MV-4-11 (cell line): ENCODE results near the gene NOL3.

ENCODE experiments used
- DNase-seq: peaks from one replicate; lab custom pipeline; 2025; lab: John Stamatoyannopoulos, UW

NOL3 gene

GRCh38 chr16:67206838-67207248 is 36.5 kb downstream of the NOL3 start:
- no peak for DNase-seq

- DNase-seq = no peak
These were observed 37.1 kb downstream of the NOL3 start for GRCh38 chr16:67207249-67208091.

DNA sequence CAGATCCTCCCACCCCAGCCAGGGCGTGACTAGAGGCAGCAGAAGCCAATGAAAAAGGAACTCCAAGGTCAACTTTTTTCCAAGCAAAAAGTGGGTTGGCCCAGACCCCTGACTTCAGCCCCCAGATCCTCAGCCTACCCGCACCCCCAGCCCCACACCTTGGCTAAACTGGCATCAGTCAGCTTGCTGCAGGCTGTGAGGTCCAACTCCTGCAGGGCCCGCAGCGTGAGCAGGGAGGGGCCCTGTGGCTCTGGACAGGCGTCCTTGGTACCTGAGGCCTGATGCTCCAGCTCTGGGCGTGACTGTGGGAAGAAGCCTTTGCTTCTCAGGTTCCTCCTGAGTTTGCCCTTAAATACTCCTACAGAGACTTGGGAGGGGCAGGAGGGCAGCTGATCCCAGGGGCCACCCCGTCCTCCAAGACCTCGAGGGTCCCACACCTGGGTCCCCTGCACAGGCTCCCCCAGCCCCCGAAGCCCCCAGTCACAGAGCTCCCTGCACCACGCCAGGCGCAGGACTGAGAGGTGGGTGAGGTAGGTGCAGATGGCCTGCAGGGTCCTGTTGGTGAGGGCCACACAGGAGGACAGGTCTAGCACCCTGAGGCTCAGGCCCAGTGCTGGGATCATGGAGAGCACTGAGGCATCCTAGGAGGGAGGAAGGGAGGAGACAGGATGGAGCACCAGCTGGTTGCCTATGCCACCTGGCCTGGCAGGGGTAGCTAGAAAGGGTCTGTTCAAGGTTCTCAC is 38.0 kb downstream of the NOL3 start:
- DNase-seq = no peak

GRCh38 chr16:67209565-67209964 is 39.2 kb downstream of the NOL3 start:
- no peak for DNase-seq

DNA sequence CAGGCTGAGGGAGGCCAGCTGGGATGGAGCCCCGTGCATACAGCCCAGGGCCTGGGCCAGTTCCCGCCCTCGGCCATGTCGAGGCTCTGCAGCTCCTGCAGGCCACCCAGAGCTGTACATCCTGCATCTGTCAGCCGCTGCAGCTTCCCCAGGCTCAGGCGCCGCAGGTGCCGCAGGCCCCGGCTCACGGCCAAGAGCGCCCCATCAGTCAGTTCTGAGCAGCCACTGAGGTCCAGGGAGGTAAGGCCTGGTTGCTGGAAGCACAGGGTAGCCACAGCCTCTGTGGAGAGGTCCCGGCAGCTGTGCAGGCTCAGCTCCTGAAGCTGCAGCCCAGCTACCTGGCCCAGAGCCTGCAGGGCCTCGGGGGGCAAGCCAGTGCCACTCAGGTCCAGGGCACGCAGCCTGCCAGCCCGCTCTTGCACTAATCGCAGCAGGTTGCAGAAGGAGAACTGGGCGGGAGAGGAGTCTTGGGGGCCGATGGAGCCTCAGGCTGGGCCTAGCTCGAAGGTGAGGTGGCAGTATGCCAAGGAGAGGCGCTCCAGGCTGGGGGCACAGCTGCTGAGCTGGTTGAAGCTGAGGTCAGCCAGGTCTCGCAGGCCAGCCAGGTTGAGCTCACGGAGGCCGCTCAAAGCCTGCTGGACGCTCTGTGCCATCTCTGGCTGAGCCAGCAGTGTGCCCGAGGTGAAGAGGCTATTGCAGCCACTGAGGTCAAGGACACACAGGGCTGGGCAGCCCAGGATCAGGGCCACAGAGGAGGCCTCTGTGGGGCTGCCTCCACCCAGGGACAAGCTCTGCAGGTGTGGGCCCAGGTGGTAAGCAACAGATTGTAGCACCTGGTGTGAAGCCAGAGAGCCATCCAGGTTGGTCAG is 40.0 kb downstream of the NOL3 start:
- DNase-seq = no peak

GRCh38 chr16:67211674-67212073 is 41.3 kb downstream of the NOL3 start:
- DNase-seq = no peak

DNA sequence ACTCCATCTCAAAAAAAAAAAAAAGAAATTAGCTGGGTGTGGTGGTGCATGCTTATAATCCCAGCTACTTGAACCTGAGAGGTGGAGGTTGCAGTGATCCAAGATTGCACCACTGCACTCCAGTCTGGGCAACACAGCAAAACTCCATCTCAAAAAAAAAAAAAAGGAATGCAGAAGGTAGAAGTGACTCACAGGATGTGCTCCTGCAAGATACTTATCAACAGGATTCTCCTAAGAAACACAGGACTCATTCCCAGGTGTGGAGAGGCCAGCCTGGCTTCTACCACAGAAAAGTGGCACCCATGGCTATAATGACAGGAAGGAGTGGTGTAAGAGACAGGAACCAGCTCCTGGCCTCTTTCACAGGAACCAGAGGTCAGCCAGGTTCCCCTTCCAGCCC is 42.4 kb downstream of the NOL3 start:
- no peak for DNase-seq

- no peak for DNase-seq
These were observed 43.1 kb downstream of the NOL3 start for GRCh38 chr16:67213197-67214019.

DNA sequence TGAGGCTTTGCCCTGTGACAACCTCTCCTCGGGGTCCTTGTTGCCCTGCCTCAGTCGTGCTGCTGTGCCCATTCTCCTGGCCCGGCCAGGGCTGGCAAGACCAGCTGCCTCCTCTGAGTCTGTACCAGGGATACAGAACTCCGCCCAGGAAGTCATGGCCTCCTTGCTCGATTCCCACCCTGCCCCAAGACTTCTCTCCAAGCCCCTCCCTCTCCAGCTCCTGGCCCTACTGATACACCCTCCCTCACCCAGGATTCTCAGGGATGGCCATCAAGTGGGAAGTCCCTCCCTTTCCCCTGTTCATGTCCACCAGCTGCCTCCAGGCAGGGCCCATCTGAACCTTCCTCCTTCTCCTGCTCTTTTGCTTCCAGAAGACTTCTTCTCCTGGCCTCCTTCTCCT is 45.4 kb downstream of the NOL3 start:
- no peak for DNase-seq

- peak; percentile 65 for DNase-seq
These were observed 46.5 kb downstream of the NOL3 start for GRCh38 chr16:67216612-67217490.

- no peak for DNase-seq
These were observed 53.7 kb downstream of the NOL3 start for GRCh38 chr16:67223992-67224391.
